GM12878 (cell line): ENCODE data around the gene NPAS3. TPM values are rescaled to one million over a fixed set of nuclear protein-coding genes. Genes with fewer than 3 reads are reported as not detected.

Experiments used
- ATAC-seq: fragments of 200-7000 bp; cut with Tn5 transposase; 3 replicates; pipeline ENCODE4 v1.9.1; 2020; ENCODE audit warnings: mild to moderate bottlenecking, moderate library complexity
- BruUV-seq: library from RNA; stranded (reverse); fragments of 400-500 nt; replicated peaks from 2 replicates; lab custom pipeline; 2021; lab: Mats Ljungman, UMichigan
- CTCF ChIA-PET: fragments of 300-600 bp; sonication (Branson Sonifier 250); formaldehyde crosslinking; extraction: SDS; loops from one replicate; lab custom pipeline; 2021; ENCODE audit warnings: inconsistent platforms; lab: Yijun Ruan, JAX
- POLR2A ChIA-PET: fragments of 350-600 bp; formaldehyde crosslinking; extraction: SDS; loops from one replicate; lab custom pipeline; 2021; ENCODE audit warnings: inconsistent platforms; lab: Charles Lee
- RAD21 ChIA-PET: fragments of 300-600 bp; sonication (Branson Sonifier 250); formaldehyde crosslinking; loops from one replicate; lab custom pipeline; 2023; ENCODE audit warnings: antibody characterized with exemption; ENCODE audit not compliant: unreplicated experiment; lab: Charles Lee
- SMC1A ChIA-PET: fragments of 300-600 bp; sonication (Branson Sonifier 250); formaldehyde crosslinking; loops from one replicate; lab custom pipeline; 2023; ENCODE audit not compliant: unreplicated experiment, uncharacterized antibody; lab: Charles Lee
- DNase-seq: peaks from one replicate; pipeline ENCODE4 v3.0.0-alpha.2; 2011; ENCODE audit warnings: low read depth, low spot score
- FAIRE-seq: peaks from 3 replicates; lab custom pipeline; 2011; peaks lifted over from hg19 to GRCh38; lab: Jason Lieb, UNC
- H2AFZ ChIP-seq: 2 replicates; pipeline ENCODE4 v1.6.0; 2011; ENCODE audit warnings: low read depth, low read length, control low read depth; ENCODE audit not compliant: control insufficient read depth
- H3K27ac ChIP-seq: 2 replicates; pipeline ENCODE4 v1.5.1; 2011; ENCODE audit warnings: control low read depth; ENCODE audit not compliant: control insufficient read depth, insufficient read depth
- H3K27me3 ChIP-seq, 2 experiments: replicated peaks in 1 of 2; 2 replicates each; pipeline versions ENCODE4 v1.6.0 to v1.6.1; 2011; ENCODE audit warnings: low read length in 1 of 2; ENCODE audit not compliant: control insufficient read depth in 2 of 2, insufficient read depth in 2 of 2
- H3K36me3 ChIP-seq, 2 experiments: 2 replicates each; pipeline ENCODE4 v1.5.1; 2011; ENCODE audit warnings: low read length in 1 of 2; ENCODE audit not compliant: control insufficient read depth in 2 of 2, insufficient read depth in 2 of 2
- H3K4me1 ChIP-seq: 2 replicates; pipeline ENCODE4 v1.6.1; 2011; ENCODE audit warnings: mild to moderate bottlenecking, low read length, moderate library complexity, mixed read lengths; ENCODE audit not compliant: control insufficient read depth, insufficient read depth
- H3K4me2 ChIP-seq: 2 replicates; pipeline ENCODE4 v1.6.0; 2011; ENCODE audit warnings: control low read depth; ENCODE audit not compliant: control insufficient read depth, insufficient read depth
- H3K4me3 ChIP-seq: fragments of 200-600 bp; sonication (generic); 2 replicates; pipeline ENCODE4 v1.5.1; 2016
- H3K79me2 ChIP-seq: 2 replicates; pipeline ENCODE4 v1.6.0; 2011; ENCODE audit warnings: low read length; ENCODE audit not compliant: control insufficient read depth, insufficient read depth
- H3K9ac ChIP-seq: 2 replicates; pipeline ENCODE4 v1.8.0; 2011; ENCODE audit warnings: low read length, control low read depth, mixed read lengths; ENCODE audit not compliant: control insufficient read depth, insufficient read depth
- H3K9me3 ChIP-seq: replicated peaks from 3 replicates; pipeline ENCODE4 v1.5.1; 2011; ENCODE audit warnings: mild to moderate bottlenecking, low read length; ENCODE audit not compliant: control insufficient read depth, insufficient read depth
- H4K20me1 ChIP-seq: 2 replicates; pipeline ENCODE4 v1.6.0; 2011; ENCODE audit not compliant: control insufficient read depth, insufficient read depth
- ASH2L ChIP-seq: fragments of 300-600, 200-600 bp; sonication (generic); IDR thresholded peaks from 2 replicates; pipeline ENCODE4 v1.6.1; 2017; ENCODE audit warnings: low read depth, mild to moderate bottlenecking, borderline replicate concordance
- CUX1 ChIP-seq: IDR thresholded peaks from 2 replicates; pipeline ENCODE4 v1.6.1; 2012; ENCODE audit warnings: improper control_type of control experiment, low read depth, low read length; ENCODE audit not compliant: insufficient replicate concordance
- IKZF1 ChIP-seq: fragments of 450-650 bp; conservative IDR thresholded peaks from 2 replicates; pipeline ENCODE4 v1.6.1; 2017; ENCODE audit warnings: antibody characterized with exemption, mild to moderate bottlenecking
- POLR2AphosphoS5 ChIP-seq: IDR thresholded peaks from 2 replicates; pipeline ENCODE4 v1.6.1; 2011; ENCODE audit warnings: mild to moderate bottlenecking, low read length, inconsistent platforms
- RAD21 ChIP-seq: IDR thresholded peaks from 2 replicates; pipeline ENCODE4 v1.6.1; 2011; ENCODE audit warnings: mild to moderate bottlenecking, low read depth, low read length, moderate library complexity; ENCODE audit not compliant: insufficient read depth
- RAD51 ChIP-seq: fragments of 450-650 bp; IDR thresholded peaks from 2 replicates; pipeline ENCODE4 v1.6.1; 2016; ENCODE audit warnings: moderate library complexity, mild to moderate bottlenecking, inconsistent platforms
- USF1 ChIP-seq: IDR thresholded peaks from 2 replicates; pipeline ENCODE4 v1.6.1; 2011; ENCODE audit warnings: borderline replicate concordance, low read depth, mild to moderate bottlenecking, moderate library complexity, mixed read lengths, low read length; ENCODE audit not compliant: insufficient read depth; ENCODE audit errors: extremely low read length
- ZNF687 ChIP-seq: fragments of 450-650 bp; IDR thresholded peaks from 2 replicates; pipeline ENCODE4 v1.6.1; 2017; ENCODE audit warnings: mild to moderate bottlenecking, moderate library complexity
- WGBS: methylation state at CpG from one replicate; pipeline ENCODE4 v1.1.6; 2016; ENCODE audit warnings: low lambda C conversion rate; ENCODE audit not compliant: insufficient replicate concordance, insufficient coverage; ENCODE audit errors: missing lambda C conversion rate; 5-methylcytosine and 5-hydroxymethylcytosine counted together
- in situ Hi-C: fragments of 300-500 bp; cut with MboI; formaldehyde crosslinking; loops from 9 replicates; pipeline ENCODE4 v1.14.3; 2018; ENCODE audit warnings: mixed read lengths
- intact Hi-C: fragments of 100-400 bp; cut with micrococcal nuclease; formaldehyde crosslinking; loops from one replicate; pipeline ENCODE4 v1.14.2; 2022; ENCODE audit not compliant: unreplicated experiment
- polyA plus RNA-seq, 11 experiments: library from polyadenylated mRNA; depleted of rRNA in 4 of 11; unstranded in 6 of 11; stranded (reverse) in 5 of 11; fragments of >200 nt; fragmentation: Nextera tagmentation in 4 of 11; fragmentation: Illumina TruSeq in 1 of 11; extraction: Ambion mirVana in 4 of 11; extraction: Trizol in 1 of 11; gene quantifications; 1 replicate in 1 of 11; 2 replicates in 10 of 11; pipeline versions ENCODE4 v1.2.1 to v1.2.3, GENCODE V29; 2011 to 2016; ENCODE audit warnings: inconsistent platforms in 2 of 11, missing spikeins in 2 of 11, low read depth in 1 of 11
- total RNA-seq, 4 experiments: library from RNA; depleted of rRNA in 3 of 4; stranded (reverse); fragments of >200 nt in 3 of 4; fragmentation: Illumina TruSeq in 1 of 4; extraction: Trizol in 1 of 4; gene quantifications; 2 replicates each; pipeline versions ENCODE4 v1.2.1 to v1.2.3, GENCODE V29; 2013 to 2021

The NPAS3 gene
- total and polyA plus RNA-seq, 10 of the 15 experiments (the other 5 are each of a cell fraction or from before 2014, with no cell fraction given) = under 0.01 to 2.7 (median 0.03) TPM; not detected in 6

- intact Hi-C loops = no loop called here
- no peaks in the 10 kb centered on the region for H4K20me1 ChIP-seq
- H2AFZ ChIP-seq = no peak overlapping the region
- BruUV-seq = no TSS peak
- no peaks in the 10 kb centered on the region for H3K36me3 ChIP-seq
- in situ Hi-C loops = no loop called here
- ChIA-PET RAD21 (interaction anchor here (1.6 to 1.7 kb wide), 2 partner anchors 9 to 21 kb away, joined by 5 to 6 read pairs; no protein-coding TSS in a partner anchor), CTCF (interaction anchor here (0.8 to 1.5 kb wide), 5 partner anchors 8 to 514 kb away, joined by 3 to 4 read pairs (median 3); no protein-coding TSS in a partner anchor), SMC1A (interaction anchor here (0.7 to 3.3 kb wide), 15 partner anchors 9 to 199 kb away, joined by 3 to 10 read pairs (median 6); no protein-coding TSS in a partner anchor), POLR2A (no interaction called here)
- no peak overlapping the region for H3K9ac ChIP-seq
- no peak overlapping the region for H3K4me2 ChIP-seq
- no peaks in the 10 kb centered on the region for H3K4me1 ChIP-seq
- H3K27me3 ChIP-seq = no peaks in the 10 kb centered on the region; a peak in 1 of 4 replicates
- 19% methylated on average over 2 of the region's 2 CpGs for WGBS
- H3K27ac ChIP-seq = no peak overlapping the region
- no peaks in the 10 kb centered on the region for H3K79me2 ChIP-seq
- no peak for DNase-seq
- no peaks in the 10 kb centered on the region for H3K9me3 ChIP-seq
- no peak for FAIRE-seq
- H3K4me3 ChIP-seq = no peak overlapping the region
- no peak for ATAC-seq
- TF ChIP-seq IKZF1 = no peak
- TF ChIP-seq ZNF687 = no peak
- TF ChIP-seq RAD21 = no peak
- no peak for TF ChIP-seq ASH2L
- TF ChIP-seq RAD51 = no peak
- no peak for TF ChIP-seq POLR2AphosphoS5
- TF ChIP-seq USF1 = no peak
- no peak for TF ChIP-seq CUX1
- TF ChIP-seq, all 136 proteins: peak for 0
Observed at GRCh38 chr14:33584697-33585096, 646.0 kb downstream of the NPAS3 start.
